GM18517 (cell line): Measurements from ENCODE around the gene KCTD5.
"Not testable (repeated sequence)": the region's sequence is repeated elsewhere in the genome, so short reads cannot be mapped to it uniquely, and the experiment has no call there.

Experiments used
- ATAC-seq: cut with Tn5 transposase; IDR thresholded peaks from one replicate; pipeline ENCODE4 v1.9.1; 2021; ENCODE audit warnings: mild to moderate bottlenecking, moderate library complexity; ENCODE audit not compliant: unreplicated experiment

The KCTD5 gene

GRCh38 chr16:2682209-2683021 lies at the start of gene KCTD5:
Gene KCTD5, plus strand, starts transcription at chr16:2682523. Its CDS starts 26 bp downstream, at chr16:2682549.
- peak; percentile 69 for ATAC-seq

GRCh38 chr16:2639071-2639721 lies 43.1 kb upstream of the KCTD5 start:
- not testable (repeated sequence) for ATAC-seq

- ATAC-seq: not testable (repeated sequence)
These were observed 42.6 kb upstream of the KCTD5 start for GRCh38 chr16:2639722-2640072.

GRCh38 chr16:2642561-2642960 lies 39.8 kb upstream of the KCTD5 start:
- ATAC-seq: not testable (repeated sequence)

GRCh38 chr16:2644754-2645453 lies 37.4 kb upstream of the KCTD5 start:
- ATAC-seq: not testable (repeated sequence)

- ATAC-seq: not testable (repeated sequence)
These were observed 31.0 kb upstream of the KCTD5 start for GRCh38 chr16:2651268-2651871.

GRCh38 chr16:2653915-2654314 lies 28.4 kb upstream of the KCTD5 start:
- ATAC-seq: not testable (repeated sequence)

- not testable (repeated sequence) for ATAC-seq
These were observed 27.4 kb upstream of the KCTD5 start for GRCh38 chr16:2654949-2655348.

GRCh38 chr16:2656985-2657384 lies 25.3 kb upstream of the KCTD5 start:
- ATAC-seq: no peak

GRCh38 chr16:2657803-2658202 lies 24.5 kb upstream of the KCTD5 start:
- ATAC-seq: not testable (repeated sequence)

GRCh38 chr16:2659560-2659959 lies 22.8 kb upstream of the KCTD5 start:
- ATAC-seq: not testable (repeated sequence)

- not testable (repeated sequence) for ATAC-seq
These were observed 22.2 kb upstream of the KCTD5 start for GRCh38 chr16:2660014-2660662.

GRCh38 chr16:2660755-2661373 lies 21.5 kb upstream of the KCTD5 start:
- ATAC-seq: not testable (repeated sequence)

- no peak for ATAC-seq
These were observed 18.5 kb upstream of the KCTD5 start for GRCh38 chr16:2663553-2664546.

- no peak for ATAC-seq
These were observed 17.7 kb upstream of the KCTD5 start for GRCh38 chr16:2664574-2664982.

- not testable (repeated sequence) for ATAC-seq
These were observed 15.7 kb upstream of the KCTD5 start for GRCh38 chr16:2666671-2667070.

- not testable (repeated sequence) for ATAC-seq
These were observed 12.7 kb upstream of the KCTD5 start for GRCh38 chr16:2669587-2669986.

- not testable (repeated sequence) for ATAC-seq
These were observed 12.3 kb upstream of the KCTD5 start for GRCh38 chr16:2670017-2670416.

GRCh38 chr16:2671193-2671592 lies 11.1 kb upstream of the KCTD5 start:
- ATAC-seq: not testable (repeated sequence)
